H54 (cell line): ENCODE measurements around the gene SERPINA6.

Experiments
- DNase-seq: peaks from one replicate; pipeline ENCODE4 v3.0.0; 2011; ENCODE audit warnings: low spot score, mixed read lengths; ENCODE audit not compliant: insufficient read length
- FAIRE-seq: peaks from 3 replicates; lab custom pipeline; 2011; peaks lifted over from hg19 to GRCh38; lab: Jason Lieb, UNC
- POLR2A ChIP-seq: IDR thresholded peaks from 2 replicates; pipeline ENCODE4 v1.6.1; 2011; ENCODE audit warnings: low read depth, mild to moderate bottlenecking, low read length

Gene SERPINA6

DNA sequence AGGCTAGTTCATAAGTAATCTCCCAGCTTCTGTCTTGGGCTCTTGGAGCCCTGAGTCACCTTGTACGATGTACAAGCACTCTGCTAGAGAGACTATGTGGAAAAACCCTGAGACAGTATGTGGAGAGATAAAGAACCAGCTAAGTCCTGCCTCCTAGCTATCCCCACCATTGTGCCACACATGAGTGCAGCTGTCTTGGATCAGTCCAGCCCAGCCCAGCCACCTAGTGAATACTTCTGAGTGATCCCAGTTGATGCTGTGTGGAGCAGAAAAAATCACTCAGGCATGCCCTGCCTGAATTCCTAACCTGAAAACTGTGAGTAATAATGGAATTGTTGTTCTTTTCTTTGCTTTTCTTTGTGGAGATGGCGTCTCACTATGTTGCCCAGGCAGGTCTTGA lies 5.1 kb upstream of the SERPINA6 start:
- DNase-seq = no peak
- no peak for TF ChIP-seq POLR2A

DNA sequence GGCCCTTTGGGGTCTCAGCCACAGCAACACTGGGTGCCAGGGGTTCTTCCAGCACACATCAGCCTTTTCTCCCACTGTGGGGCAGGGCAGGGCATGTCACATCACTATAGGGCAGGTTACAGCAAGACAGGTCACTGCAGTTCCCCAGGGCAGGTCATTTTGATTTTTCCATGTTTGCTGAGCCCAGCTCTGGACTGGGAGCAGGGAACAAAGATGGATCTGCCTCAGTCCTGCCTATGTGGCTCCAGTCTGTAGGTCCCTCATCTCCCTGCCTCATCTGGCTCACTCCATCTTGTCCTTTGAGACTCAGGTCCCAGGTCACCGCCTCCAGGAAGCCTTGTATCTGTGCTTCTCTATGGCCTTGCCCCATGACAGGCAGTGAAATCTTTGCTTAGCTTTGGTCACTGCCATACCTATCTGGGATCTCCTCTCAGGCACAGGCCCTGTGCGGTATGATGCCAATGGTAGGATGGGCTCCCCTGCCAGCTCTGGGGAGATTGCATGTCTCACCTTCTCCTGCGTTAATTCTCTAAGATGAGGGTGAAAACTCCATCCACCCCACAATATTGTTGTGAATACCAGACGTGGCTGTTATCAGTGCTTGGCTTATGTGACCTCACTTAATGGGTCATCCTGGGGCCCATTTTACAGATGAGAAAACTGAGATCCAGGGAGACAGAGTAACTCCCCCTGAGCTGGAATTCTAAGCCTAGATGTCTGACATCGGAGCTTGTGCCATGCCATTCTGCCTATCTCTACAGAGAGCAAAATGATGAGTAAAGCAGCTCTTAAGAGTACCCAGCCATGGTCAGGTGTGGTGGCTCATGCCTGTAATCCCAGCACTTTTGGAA lies 1.5 kb downstream of the SERPINA6 start:
- FAIRE-seq (no peak), DNase-seq (no peak)
- TF ChIP-seq POLR2A = no peak

More for the DNA sequence above, 5.1 kb upstream of the SERPINA6 start:
- no peak for FAIRE-seq

DNA sequence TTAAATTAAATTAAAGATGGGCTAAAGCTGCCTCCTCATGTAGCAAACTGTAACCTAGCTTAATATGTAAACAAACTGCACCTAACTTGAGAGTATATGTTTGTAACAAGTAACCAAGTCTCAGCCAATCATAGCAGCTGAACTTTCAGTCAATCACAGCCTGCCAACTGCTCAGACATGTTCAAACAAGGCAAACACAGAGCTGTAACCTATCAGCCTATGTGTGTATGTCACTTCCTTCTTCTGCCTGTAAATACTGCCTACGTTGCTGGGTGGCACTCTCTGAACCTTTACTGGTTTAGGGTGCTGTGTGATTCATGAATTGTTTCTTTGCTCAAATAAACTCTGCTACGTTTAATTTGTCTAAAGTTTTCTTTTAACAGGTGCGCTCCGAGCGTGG lies 2.9 kb downstream of the SERPINA6 start:
- no peak for DNase-seq
- TF ChIP-seq POLR2A = no peak
- FAIRE-seq = no peak

DNA sequence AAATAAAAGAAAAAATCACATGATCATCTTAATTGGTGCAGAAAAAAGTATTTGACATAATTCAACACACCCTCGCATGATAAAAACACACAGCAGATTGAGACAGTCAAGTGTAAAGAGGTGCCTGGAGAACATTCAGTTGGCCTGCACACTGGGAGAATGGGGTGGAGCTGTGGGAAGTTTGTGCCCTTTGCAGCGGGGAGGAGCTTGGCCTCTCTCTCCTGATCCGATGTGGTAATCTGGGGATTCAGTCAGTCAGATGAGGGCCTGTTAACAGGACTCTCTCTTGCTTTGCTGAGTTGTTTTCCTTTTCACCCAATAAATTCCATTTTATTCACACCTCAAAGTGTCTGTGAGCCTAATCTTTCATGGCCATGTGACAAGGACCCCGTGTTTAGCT lies 5.9 kb downstream of the SERPINA6 start:
- no peak for DNase-seq
- FAIRE-seq = no peak
- no peak for TF ChIP-seq POLR2A

DNA sequence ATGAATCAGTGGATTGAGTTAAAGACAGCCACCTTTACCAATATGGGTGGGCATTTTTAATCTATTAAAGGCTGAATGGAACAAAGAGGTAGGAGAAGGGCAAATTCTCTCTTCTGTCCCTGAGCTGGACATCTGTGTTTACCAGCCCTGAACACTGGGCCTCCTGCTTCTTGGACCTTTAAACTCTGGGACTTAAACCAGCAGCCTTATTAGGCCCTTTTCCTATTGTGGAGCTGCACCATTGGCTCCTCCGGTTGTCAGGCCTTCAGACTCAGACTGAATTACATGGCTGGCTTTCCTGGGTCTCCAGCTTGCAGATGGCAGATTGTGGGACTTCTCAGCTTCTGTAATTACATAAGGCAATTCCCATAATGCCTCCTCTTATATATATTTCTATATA lies 6.4 kb downstream of the SERPINA6 start:
- DNase-seq = no peak
- no peak for FAIRE-seq
- TF ChIP-seq POLR2A = no peak

DNA sequence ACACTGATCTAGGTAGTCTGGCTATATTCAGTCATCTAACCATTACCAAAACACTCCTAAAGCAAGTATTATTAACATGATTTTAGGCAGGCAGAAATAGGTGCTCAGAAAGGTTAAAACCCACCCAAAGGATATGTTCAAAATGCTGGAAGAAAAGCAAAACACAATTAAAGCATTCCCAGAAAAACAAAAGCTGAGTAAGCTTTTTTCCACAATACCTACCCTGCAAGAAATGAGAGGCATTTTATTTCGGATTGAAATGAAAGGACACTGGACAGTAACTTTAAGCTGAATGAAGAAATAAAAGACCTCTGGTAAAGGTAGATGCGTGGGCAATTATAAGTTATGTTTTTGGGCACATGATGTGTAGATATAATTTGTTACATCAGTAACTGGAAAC lies 8.2 kb downstream of the SERPINA6 start:
- no peak for DNase-seq
- TF ChIP-seq POLR2A = no peak
- FAIRE-seq = no peak

DNA sequence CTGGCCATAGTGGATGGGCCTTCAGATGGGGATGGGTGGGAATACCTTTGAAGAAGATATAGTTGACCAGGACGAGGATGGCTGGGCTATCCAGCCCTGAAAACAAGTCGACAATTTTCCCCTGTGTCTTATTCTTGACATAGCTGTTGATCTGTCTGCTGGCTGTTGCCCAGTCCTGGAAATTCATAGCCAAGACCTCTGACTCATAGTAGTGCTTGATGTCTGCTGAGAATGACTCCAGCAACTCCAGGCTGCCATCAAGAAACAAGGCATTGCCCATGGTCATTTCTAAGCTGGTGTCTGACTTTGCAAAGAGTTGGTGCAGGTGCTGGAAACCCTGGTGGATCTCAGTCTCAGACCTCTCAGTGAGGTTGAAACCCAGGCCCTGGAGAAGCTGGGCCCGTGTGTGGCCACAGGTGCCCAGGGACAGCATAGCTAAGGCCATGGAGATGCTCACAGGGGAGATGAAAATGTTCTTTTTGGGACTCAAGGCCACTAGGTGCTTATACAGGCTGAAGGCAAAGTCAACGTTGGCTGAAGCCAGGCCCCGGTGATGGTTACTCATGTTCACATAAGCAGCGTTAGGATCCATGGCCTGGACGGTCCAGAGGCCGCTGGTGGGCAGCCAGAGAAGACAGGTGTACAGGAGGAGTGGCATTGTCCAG lies 9.0 kb downstream of the SERPINA6 start:
- FAIRE-seq = no peak
- no peak for TF ChIP-seq POLR2A
- DNase-seq = no peak

DNA sequence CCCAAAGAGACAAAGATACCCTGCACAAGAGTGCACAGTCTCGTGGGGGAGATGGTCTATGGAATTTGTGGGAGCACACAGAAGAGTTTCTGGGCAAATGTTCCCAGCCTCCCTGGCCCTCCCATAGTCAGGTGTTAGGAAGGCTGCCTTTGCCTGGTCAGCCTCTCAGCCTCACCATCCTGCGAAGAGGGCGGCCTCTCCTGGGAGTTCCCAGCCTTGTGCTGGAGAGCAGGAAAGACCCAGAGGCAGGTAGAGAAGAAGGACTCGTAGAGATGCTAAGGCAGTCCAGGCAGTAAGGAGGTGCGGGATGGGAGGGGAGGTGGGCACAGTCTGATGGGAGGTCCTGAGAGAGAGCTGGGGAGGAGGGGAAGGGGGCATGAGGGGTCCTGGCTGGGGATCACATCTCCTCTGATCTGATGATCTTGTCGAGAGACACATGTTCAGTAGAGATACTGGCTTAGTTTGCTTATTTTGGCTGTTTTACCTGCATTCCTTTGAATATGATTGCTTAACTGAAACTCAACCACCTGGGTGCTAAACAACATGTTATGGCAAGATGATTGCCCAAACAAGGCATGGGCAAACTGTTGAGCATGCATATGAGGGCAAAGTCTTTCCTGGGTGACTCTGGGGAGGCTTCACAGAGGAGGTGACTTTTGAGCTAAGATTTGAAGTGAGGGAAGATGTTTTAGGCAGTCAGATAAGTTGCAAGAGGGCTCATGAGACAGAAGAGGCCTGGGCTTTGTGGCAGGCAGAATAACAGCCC lies 10.5 kb downstream of the SERPINA6 start:
- FAIRE-seq (no peak), DNase-seq (no peak)
- TF ChIP-seq POLR2A = no peak

DNA sequence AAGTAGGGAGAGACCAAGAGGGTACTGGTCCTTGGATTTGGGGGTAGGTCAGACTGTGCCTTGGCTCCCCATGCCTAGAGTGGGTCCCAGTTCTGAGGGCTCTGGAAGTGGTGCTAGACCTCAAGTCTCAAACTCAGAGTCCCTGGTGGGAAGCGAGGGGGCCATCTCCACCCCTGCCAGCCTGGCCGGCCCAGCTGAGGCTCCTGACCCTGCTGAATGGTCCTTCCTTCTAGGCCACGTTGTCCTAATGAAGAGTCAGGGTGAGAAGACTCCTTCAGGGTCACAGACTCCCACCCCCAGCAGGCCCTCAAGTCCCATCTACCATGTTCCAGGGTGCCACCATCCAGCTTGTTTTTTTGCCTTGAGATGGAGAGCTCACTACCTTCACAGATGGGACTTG lies 12.9 kb downstream of the SERPINA6 start:
- DNase-seq (no peak), FAIRE-seq (no peak)
- TF ChIP-seq POLR2A = no peak

DNA sequence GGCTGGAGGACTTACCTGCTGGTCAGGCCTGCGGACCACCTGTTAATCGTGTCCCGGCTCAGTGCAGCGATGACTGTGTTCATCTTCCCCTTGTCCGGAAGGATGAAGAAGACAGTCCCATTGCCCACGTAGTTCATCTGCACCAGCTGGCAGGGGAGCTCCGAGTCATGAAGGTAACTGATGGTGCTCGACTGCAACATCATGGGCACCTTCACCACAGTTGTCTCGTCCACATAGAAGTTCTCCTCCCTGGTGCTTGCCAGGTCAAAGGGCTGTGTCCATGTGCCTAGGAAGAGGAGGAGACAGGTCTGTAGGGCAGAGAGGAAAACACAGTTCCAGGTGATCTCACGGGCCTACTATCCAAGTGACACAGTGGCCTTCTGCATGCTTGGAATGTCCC lies 13.4 kb downstream of the SERPINA6 start:
- no peak for TF ChIP-seq POLR2A
- FAIRE-seq = no peak
- no peak for DNase-seq

DNA sequence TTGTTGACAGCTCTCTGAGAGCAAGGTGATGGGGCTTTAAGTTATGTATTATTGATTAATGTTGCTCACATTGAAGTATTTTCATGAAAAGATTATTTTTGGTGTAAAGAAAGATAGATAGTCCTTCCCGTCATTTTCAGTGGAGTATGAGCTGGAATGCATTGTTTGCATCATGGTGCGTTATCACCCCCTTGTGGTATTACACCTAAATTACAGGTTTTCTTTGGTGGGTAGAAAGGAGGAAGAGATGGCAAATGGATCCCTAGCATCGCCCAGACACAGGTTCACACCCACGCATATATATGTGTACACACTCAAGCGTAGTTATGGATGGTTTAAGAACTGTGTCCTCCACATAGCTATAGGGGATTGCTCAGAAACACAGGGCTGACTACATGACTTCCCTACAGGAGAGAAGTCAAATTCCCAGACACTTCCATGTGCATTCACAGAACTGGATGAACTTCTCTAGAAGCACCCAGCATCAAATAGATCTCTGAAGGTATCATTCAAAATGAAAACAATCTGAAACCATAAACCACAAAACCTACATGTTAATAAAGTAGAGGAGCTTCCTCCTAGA lies 15.6 kb downstream of the SERPINA6 start:
- FAIRE-seq = no peak
- no peak for TF ChIP-seq POLR2A
- no peak for DNase-seq

DNA sequence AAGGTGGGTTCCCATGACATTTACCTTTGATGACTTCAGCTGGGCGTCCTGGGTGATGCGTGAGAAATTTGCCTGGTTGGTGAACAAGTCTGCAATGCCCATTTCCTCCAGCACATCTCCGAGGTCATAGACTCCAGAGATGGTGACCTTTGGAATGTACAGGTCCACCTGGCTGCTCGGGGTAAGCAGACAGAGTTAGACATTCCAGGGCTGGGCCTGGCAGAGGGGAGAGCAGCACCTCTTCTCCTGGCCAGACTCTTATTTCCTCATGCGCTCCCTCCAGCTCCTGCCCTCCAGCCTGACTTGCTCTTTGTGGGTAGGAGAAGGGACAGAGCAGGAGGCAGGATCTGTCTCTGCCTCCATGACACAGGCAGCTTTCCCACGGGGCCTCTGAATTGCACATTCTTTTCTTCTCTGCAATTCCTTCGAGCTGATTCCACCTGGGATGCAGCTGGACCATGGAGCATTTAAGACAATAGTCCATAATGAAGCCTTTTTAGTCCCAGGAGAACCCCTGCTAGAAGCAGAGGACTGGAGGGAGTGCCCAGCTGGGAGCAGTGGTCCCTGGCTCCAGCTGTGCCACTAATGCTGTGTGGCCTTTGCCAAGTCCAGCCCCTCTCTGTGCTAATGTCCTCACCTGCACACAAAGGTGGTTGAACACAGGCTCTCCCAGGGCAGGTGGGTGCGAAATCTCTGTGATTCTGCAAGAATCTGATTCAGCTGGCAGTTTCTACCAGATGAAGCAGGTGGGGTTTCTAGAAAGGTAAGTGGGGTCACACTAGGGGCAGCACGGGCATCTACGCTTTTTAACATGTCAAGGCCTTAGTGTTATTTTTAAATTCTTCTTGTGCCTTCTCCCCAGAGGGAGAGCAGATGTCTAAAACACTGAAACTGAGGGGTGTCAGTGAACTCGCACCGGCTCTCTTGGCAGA lies 16.8 kb downstream of the SERPINA6 start:
- FAIRE-seq (no peak), DNase-seq (no peak)
- TF ChIP-seq POLR2A = no peak

DNA sequence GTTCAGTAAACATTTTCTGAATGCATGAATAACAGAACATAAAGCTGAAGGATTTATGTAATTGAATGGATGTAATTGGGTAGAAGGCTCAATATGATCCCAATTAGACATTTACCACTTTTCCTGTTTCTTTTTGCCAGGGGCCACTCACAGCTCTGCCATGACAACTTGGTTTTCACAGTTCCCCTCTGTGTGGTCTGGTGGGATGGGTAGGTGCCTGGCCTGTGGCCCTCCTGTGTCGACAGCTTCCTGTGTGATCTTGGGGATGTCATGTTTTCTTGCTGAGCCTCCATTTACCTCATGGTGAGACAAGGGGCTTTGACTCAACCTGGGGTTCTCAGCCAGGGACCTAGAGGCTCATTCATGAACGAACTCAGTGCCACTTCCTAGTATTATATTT lies 17.5 kb downstream of the SERPINA6 start:
- FAIRE-seq = no peak
- no peak for DNase-seq
- no peak for TF ChIP-seq POLR2A
